ENCODE measurements around the gene SYT7. TPM values are rescaled to one million over a fixed set of nuclear protein-coding genes. Genes with fewer than 3 reads are reported as not detected.

SYT7 gene
- total RNA-seq, 4 donors from 2014 or later = 2.1 to 10.0 (median 5.9) TPM

DNA sequence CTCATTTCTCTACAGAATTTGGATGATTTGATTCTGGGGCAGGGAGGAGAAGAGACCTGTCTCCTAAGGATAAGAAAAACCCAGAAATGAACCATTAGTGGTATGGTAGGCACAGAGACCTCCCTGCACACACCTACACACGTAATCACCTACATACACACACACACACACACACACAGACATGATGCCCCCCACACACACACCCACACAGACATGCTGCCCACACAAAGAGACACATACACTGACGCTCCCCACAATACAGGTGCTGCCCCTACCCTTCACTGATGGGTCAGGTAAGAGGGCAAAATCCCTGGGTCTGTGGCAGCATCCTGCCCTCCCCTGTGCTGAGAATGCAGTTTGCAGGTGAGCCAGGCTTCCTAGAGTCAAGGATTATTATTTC lies 1.1 kb upstream of the SYT7 start:
- no peak for DNase-seq
- Histone ChIP-seq H3K4me3 (no peak overlapping the region), H3K27ac (no peak overlapping the region), H3K4me1 (peaks cover 0 to 7% of the 10 kb centered on the region in 2 donors), H3K27me3 (peaks cover 0 to 11% of the 10 kb centered on the region in 2 donors), H3K9me3 (no peaks in the 10 kb centered on the region), H3K36me3 (no peaks in the 10 kb centered on the region)
- TF ChIP-seq, protein P1, sequence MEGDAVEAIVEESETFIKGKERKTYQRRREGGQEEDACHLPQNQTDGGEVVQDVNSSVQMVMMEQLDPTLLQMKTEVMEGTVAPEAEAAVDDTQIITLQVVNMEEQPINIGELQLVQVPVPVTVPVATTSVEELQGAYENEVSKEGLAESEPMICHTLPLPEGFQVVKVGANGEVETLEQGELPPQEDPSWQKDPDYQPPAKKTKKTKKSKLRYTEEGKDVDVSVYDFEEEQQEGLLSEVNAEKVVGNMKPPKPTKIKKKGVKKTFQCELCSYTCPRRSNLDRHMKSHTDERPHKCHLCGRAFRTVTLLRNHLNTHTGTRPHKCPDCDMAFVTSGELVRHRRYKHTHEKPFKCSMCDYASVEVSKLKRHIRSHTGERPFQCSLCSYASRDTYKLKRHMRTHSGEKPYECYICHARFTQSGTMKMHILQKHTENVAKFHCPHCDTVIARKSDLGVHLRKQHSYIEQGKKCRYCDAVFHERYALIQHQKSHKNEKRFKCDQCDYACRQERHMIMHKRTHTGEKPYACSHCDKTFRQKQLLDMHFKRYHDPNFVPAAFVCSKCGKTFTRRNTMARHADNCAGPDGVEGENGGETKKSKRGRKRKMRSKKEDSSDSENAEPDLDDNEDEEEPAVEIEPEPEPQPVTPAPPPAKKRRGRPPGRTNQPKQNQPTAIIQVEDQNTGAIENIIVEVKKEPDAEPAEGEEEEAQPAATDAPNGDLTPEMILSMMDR (IDR thresholded peaks at IDR 0.05) = no peak
- TF ChIP-seq POLR2A (IDR thresholded peaks at IDR 0.05) = no peak
- intact Hi-C loops (cut with DNase I; ENCODE audit: low total_unique reads) = no loop called here

GRCh38 chr11:61580271-61580888 lies 496 bp downstream of the SYT7 start:
- Histone ChIP-seq H3K27me3 (peaks cover 0 to 11% of the 10 kb centered on the region in 2 donors), H3K4me3 (peak overlapping the region; percentile 4 to 34), H3K9me3 (no peaks in the 10 kb centered on the region), H3K4me1 (peaks cover 0 to 7% of the 10 kb centered on the region in 2 donors), H3K27ac (no peak overlapping the region), H3K36me3 (no peaks in the 10 kb centered on the region)
- DNase-seq = no peak
- intact Hi-C loops (cut with DNase I; ENCODE audit: low total_unique reads) = no loop called here
- TF ChIP-seq, protein P1 (IDR thresholded peaks at IDR 0.05) = peak in 2 of 4 experiments; percentile 6 to 16
- no peak for TF ChIP-seq POLR2A (IDR thresholded peaks at IDR 0.05)

DNA sequence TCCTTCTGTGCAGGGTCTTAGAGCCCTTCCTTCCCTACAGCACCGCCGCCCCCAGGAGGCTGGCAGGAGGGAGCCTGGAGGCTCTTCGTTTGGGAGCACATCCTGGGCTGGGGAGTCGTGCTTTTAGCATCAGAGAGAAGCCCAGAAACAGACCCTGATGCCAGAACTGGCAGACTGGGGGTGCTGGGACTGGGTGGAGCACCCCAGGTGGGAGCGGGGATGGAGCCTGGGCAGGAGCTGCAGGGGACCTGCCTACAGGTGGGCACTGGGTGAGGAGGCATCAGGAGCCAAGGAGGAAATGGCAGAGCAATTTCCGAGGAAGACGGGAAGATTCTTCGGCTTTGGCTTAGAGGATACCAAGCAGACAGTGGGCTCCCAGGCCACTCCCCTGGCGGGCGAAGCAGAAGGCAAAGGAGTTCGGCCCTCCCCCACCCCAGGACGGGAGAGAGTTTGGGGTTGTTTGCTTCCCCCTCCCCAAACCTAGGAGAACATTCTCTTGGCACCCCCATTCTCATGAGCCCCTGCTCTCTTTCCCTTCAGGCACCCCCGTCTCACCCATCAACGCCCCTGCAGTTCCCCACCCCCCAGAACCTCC lies 1.1 kb downstream of the SYT7 start:
- H3K27me3 ChIP-seq = peaks cover 0 to 11% of the 10 kb centered on the region in 2 donors
- TF ChIP-seq POLR2A (IDR thresholded peaks at IDR 0.05) = no peak
- TF ChIP-seq, protein P1 (IDR thresholded peaks at IDR 0.05) = no peak
- peak overlapping the region in 1 of 2 donors; percentile 34 for H3K4me3 ChIP-seq
- no peaks in the 10 kb centered on the region for H3K36me3 ChIP-seq
- H3K9me3 ChIP-seq = no peaks in the 10 kb centered on the region
- no peak for DNase-seq
- H3K27ac ChIP-seq = no peak overlapping the region
- intact Hi-C loops (cut with DNase I; ENCODE audit: low total_unique reads) = no loop called here
- H3K4me1 ChIP-seq = peaks cover 0 to 7% of the 10 kb centered on the region in 2 donors

DNA sequence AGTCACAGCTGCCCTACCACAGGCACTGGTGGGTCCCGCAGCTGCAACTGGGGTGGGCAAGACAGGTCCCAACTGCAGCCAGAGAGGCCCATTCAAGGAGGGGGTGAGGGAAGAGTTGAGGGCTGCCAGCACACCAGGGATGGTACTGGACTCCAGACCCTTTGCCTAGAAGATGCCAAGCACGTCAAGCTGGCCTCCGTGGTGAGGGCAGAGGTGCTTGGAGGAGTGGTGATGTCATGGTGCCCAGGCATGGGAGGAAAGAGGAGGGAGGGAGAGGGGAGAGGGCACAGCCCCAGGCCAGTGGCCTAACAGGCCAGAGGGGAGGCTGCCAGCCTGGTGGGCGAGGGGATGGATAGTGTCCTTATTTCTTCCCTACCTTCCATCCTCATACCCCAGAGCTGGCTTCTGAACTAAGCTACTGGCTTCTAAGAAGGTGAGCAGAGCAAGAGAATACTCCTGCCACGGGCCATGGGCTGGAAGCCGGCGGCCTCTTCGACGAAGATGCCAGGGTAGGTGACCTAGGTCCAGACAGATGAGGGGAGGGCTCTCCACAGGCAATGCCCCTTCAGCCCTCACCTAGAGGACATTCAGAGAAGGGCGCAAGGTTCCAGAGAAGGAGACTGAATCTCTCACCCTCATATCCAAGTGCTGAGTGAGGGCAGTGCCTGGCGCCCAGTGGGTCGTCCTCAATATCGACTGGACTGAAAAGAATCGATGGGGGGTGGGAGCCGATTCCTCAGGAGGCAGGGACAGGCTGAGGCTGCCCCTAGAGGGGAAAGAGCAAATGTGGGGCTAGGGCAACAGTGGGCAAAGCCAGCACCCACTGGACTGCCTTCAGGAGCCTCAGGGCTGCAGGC lies 1.8 kb downstream of the SYT7 start:
- no peaks in the 10 kb centered on the region for H3K36me3 ChIP-seq
- H3K27ac ChIP-seq = no peak overlapping the region
- TF ChIP-seq, protein P1 (IDR thresholded peaks at IDR 0.05) = no peak
- TF ChIP-seq POLR2A (IDR thresholded peaks at IDR 0.05) = no peak
- DNase-seq = no peak
- peaks cover 0 to 7% of the 10 kb centered on the region in 2 donors for H3K4me1 ChIP-seq
- H3K9me3 ChIP-seq = no peaks in the 10 kb centered on the region
- intact Hi-C loops (cut with DNase I; ENCODE audit: low total_unique reads) = no loop called here
- H3K4me3 ChIP-seq = no peak overlapping the region
- H3K27me3 ChIP-seq = peaks cover 0 to 11% of the 10 kb centered on the region in 2 donors
